Measurements from ENCODE around the gene CCL27. TPM values are rescaled to one million over a fixed set of nuclear protein-coding genes. Genes with fewer than 3 reads are reported as not detected.
A peak's percentile ranks its signal among the peaks of the same experiment; 100 is the strongest.

The CCL27 gene
- total and polyA plus RNA-seq, 2 donors (not counting 1 experiment from before 2014, with no cell fraction given) = not detected

- 100% methylated on average over 1 of the region's 2 CpGs for WGBS (ENCODE audit: insufficient coverage)
- Histone ChIP-seq H3K27ac (ENCODE audit: low read length in 2 of 2) (no peak overlapping the region), H3K9ac (ENCODE audit: low read length) (no peak overlapping the region), H3K4me1 (ENCODE audit: control insufficient read depth in 2 of 2, insufficient read depth in 2 of 2, low read length in 2 of 2) (peaks cover 15 to 29% of the 10 kb centered on the region in 2 donors), H4K20me1 (ENCODE audit: control insufficient read depth, insufficient read depth, low read length, poor library complexity, severe bottlenecking) (no peaks in the 10 kb centered on the region), H3K27me3 (replicated peaks in 1 of 4; ENCODE audit: control extremely low read depth in 1 of 4, control insufficient read depth in 3 of 4, insufficient read depth in 4 of 4, low read length in 3 of 4) (no peaks in the 10 kb centered on the region), H3K4me3 (ENCODE audit: control extremely low read depth in 1 of 5, extremely low read depth in 1 of 5, insufficient read depth in 1 of 5, low read depth in 2 of 5, low read length in 4 of 5) (no peak overlapping the region), H3K4me2 (replicated peaks; ENCODE audit: low read depth, low read length, poor library complexity, severe bottlenecking) (no peak overlapping the region), H3K9me3 (ENCODE audit: control extremely low read depth in 1 of 3, control insufficient read depth in 2 of 3, insufficient read depth in 1 of 3, low read length in 2 of 3) (peaks cover 0 to 7% (median 0%) of the 10 kb centered on the region in 3 donors), H2AFZ (ENCODE audit: insufficient read depth, low read depth, low read length, poor library complexity, severe bottlenecking) (no peak overlapping the region), H3K36me3 (replicated peaks in 1 of 2; ENCODE audit: control extremely low read depth in 1 of 2, control insufficient read depth in 1 of 2, extremely low read depth in 1 of 2, insufficient read depth in 2 of 2, low read length in 1 of 2) (peaks cover 2 to 23% of the 10 kb centered on the region in 2 experiments), H3K79me2 (ENCODE audit: control insufficient read depth, insufficient read depth, low read length) (peaks cover 22% of the 10 kb centered on the region)
- DNase-seq = no peak
- no peak for ATAC-seq (ENCODE audit: low read depth)
- no peak for TF ChIP-seq EZH2 (IDR thresholded peaks at IDR 0.05; ENCODE audit: borderline replicate concordance, insufficient read depth, low read depth, low read length, poor library complexity, severe bottlenecking)
- TF ChIP-seq CTCF (IDR thresholded peaks at IDR 0.05) = no peak
- POLR2A ChIA-PET = interaction anchor here (0.6 to 0.7 kb wide), 2 partner anchors 37 to 94 kb away, joined by 3 to 5 read pairs; no protein-coding TSS in a partner anchor
- no peak overlapping the region for H3K27ac Mint-ChIP-seq
- no peak overlapping the region for H3K4me3 Mint-ChIP-seq
- no peaks in the 10 kb centered on the region for H3K9me3 Mint-ChIP-seq (ENCODE audit: insufficient read depth)
- no peaks in the 10 kb centered on the region for H3K27me3 Mint-ChIP-seq
- intact Hi-C loops (cut with micrococcal nuclease) = loop anchor here (10.0 kb wide), 1 partner anchor 800 kb away; the partner anchor contains the start of gene UBE2R2
- CTCF ChIA-PET = interaction anchor here (0.7 to 8.3 kb wide), 4 partner anchors 10 to 1863 kb away, joined by 4 to 150 read pairs (median 6); partner anchors contain the start of gene SIGMAR1
- H3K4me1 Mint-ChIP-seq = peaks cover 32% of the 10 kb centered on the region
Measured at GRCh38 chr9:34615132-34615531, 47.3 kb downstream of the CCL27 start.

GRCh38 chr9:34612788-34613390 is 49.6 kb downstream of the CCL27 start:
- ChIA-PET CTCF (interaction anchor here (0.9 to 8.3 kb wide), 11 partner anchors 7 to 90 kb away, joined by 3 to 150 read pairs (median 5); partner anchors contain the start of genes ARID3C, DCTN3 and SIGMAR1), POLR2A (interaction anchor here (0.8 to 2.6 kb wide), 5 partner anchors 7 to 34 kb away, joined by 4 to 10 read pairs (median 8); partner anchors contain the start of genes DCTN3, GALT and SIGMAR1)
- ATAC-seq (ENCODE audit: low read depth) = peak; percentile 44
- 2% methylated on average over 14 of the region's 15 CpGs for WGBS (ENCODE audit: insufficient coverage)
- peak overlapping the region; percentile 90 for H3K27ac Mint-ChIP-seq
- H4K20me1 ChIP-seq (ENCODE audit: control insufficient read depth, insufficient read depth, low read length, poor library complexity, severe bottlenecking) = no peaks in the 10 kb centered on the region
- peaks cover 7 to 21% of the 10 kb centered on the region in 2 donors for H3K4me1 ChIP-seq (ENCODE audit: control insufficient read depth in 2 of 2, insufficient read depth in 2 of 2, low read length in 2 of 2)
- H3K4me2 ChIP-seq (replicated peaks; ENCODE audit: low read depth, low read length, poor library complexity, severe bottlenecking) = peak overlapping the region; percentile 98
- H3K4me3 Mint-ChIP-seq = peak overlapping the region; percentile 91
- no peak overlapping the region for H3K27ac ChIP-seq (ENCODE audit: low read length in 2 of 2)
- peak overlapping the region; percentile 98 for H3K9ac ChIP-seq (ENCODE audit: low read length)
- peaks cover 9% of the 10 kb centered on the region for H3K79me2 ChIP-seq (ENCODE audit: control insufficient read depth, insufficient read depth, low read length)
- H3K27me3 Mint-ChIP-seq = no peaks in the 10 kb centered on the region
- TF ChIP-seq EZH2 (IDR thresholded peaks at IDR 0.05; ENCODE audit: borderline replicate concordance, insufficient read depth, low read depth, low read length, poor library complexity, severe bottlenecking) = no peak
- TF ChIP-seq CTCF (IDR thresholded peaks at IDR 0.05) = peak; percentile 86
- H3K4me3 ChIP-seq (ENCODE audit: control extremely low read depth in 1 of 5, extremely low read depth in 1 of 5, insufficient read depth in 1 of 5, low read depth in 2 of 5, low read length in 4 of 5) = peak overlapping the region; percentile 67 to 97 (median 80)
- peaks cover 2 to 19% of the 10 kb centered on the region in 2 experiments for H3K36me3 ChIP-seq (replicated peaks in 1 of 2; ENCODE audit: control extremely low read depth in 1 of 2, control insufficient read depth in 1 of 2, extremely low read depth in 1 of 2, insufficient read depth in 2 of 2, low read length in 1 of 2)
- intact Hi-C loops (cut with micrococcal nuclease) = loop anchor here (1.0 to 10.0 kb wide), 11 partner anchors 7 to 798 kb away; partner anchors contain the start of genes ARID3C, DCTN3, DNAI1 and FAM219A
- H3K9me3 Mint-ChIP-seq (ENCODE audit: insufficient read depth) = no peaks in the 10 kb centered on the region
- peak overlapping the region; percentile 99 for H2AFZ ChIP-seq (ENCODE audit: insufficient read depth, low read depth, low read length, poor library complexity, severe bottlenecking)
- H3K27me3 ChIP-seq (replicated peaks in 1 of 4; ENCODE audit: control extremely low read depth in 1 of 4, control insufficient read depth in 3 of 4, insufficient read depth in 4 of 4, low read length in 3 of 4) = no peaks in the 10 kb centered on the region
- DNase-seq = peak; percentile 85
- peaks cover 0 to 7% (median 0%) of the 10 kb centered on the region in 3 donors for H3K9me3 ChIP-seq (ENCODE audit: control extremely low read depth in 1 of 3, control insufficient read depth in 2 of 3, insufficient read depth in 1 of 3, low read length in 2 of 3)
- H3K4me1 Mint-ChIP-seq = peaks cover 22% of the 10 kb centered on the region

Measured in B cell (primary cell).